ENCODE data around the gene DMD. TPM values are rescaled to one million over a fixed set of nuclear protein-coding genes. Genes with fewer than 3 reads are reported as not detected.

The DMD gene
- total RNA-seq, 4 donors from 2014 or later, result 27.7 to 54.7 (median 34.4) TPM

GRCh38 chrX:31652650-31653049, 1558.7 kb downstream of the DMD start:
- ATAC-seq (ENCODE audit: low FRiP score), result no peak
- TF ChIP-seq CTCF (IDR thresholded peaks at IDR 0.05), result no peak
- no peak for DNase-seq (ENCODE audit: low spot score)

GRCh38 chrX:31649201-31649600, 1562.1 kb downstream of the DMD start:
- ATAC-seq (ENCODE audit: low FRiP score) (no peak), DNase-seq (ENCODE audit: low spot score) (no peak)
- no peak for TF ChIP-seq CTCF (IDR thresholded peaks at IDR 0.05)

- ATAC-seq (ENCODE audit: low FRiP score) (no peak), DNase-seq (ENCODE audit: low spot score) (no peak)
- no peak for TF ChIP-seq CTCF (IDR thresholded peaks at IDR 0.05)
These were observed 1578.0 kb downstream of the DMD start for GRCh38 chrX:31633349-31633748.

- ATAC-seq (ENCODE audit: low FRiP score) (no peak), DNase-seq (ENCODE audit: low spot score) (no peak)
- TF ChIP-seq CTCF (IDR thresholded peaks at IDR 0.05), result no peak
These were observed 1582.2 kb downstream of the DMD start for GRCh38 chrX:31629195-31629594.

- ATAC-seq (ENCODE audit: low FRiP score) (no peak), DNase-seq (ENCODE audit: low spot score) (no peak)
- TF ChIP-seq CTCF (IDR thresholded peaks at IDR 0.05), result no peak
These were observed 1602.2 kb downstream of the DMD start for GRCh38 chrX:31609130-31609529.

- no peak for ATAC-seq (ENCODE audit: low FRiP score)
These were observed 1602.7 kb downstream of the DMD start for GRCh38 chrX:31608638-31609037.

More at GRCh38 chrX:31608638-31609037, 1602.7 kb downstream of the DMD start:
- TF ChIP-seq CTCF (IDR thresholded peaks at IDR 0.05), result no peak
- DNase-seq (ENCODE audit: low spot score), result no peak
